Measurements from ENCODE around the gene CHCHD2.
"Not testable (repeated sequence)": the region's sequence is repeated elsewhere in the genome, so short reads cannot be mapped to it uniquely, and the experiment has no call there.

Gene CHCHD2, protein sequence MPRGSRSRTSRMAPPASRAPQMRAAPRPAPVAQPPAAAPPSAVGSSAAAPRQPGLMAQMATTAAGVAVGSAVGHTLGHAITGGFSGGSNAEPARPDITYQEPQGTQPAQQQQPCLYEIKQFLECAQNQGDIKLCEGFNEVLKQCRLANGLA

DNA sequence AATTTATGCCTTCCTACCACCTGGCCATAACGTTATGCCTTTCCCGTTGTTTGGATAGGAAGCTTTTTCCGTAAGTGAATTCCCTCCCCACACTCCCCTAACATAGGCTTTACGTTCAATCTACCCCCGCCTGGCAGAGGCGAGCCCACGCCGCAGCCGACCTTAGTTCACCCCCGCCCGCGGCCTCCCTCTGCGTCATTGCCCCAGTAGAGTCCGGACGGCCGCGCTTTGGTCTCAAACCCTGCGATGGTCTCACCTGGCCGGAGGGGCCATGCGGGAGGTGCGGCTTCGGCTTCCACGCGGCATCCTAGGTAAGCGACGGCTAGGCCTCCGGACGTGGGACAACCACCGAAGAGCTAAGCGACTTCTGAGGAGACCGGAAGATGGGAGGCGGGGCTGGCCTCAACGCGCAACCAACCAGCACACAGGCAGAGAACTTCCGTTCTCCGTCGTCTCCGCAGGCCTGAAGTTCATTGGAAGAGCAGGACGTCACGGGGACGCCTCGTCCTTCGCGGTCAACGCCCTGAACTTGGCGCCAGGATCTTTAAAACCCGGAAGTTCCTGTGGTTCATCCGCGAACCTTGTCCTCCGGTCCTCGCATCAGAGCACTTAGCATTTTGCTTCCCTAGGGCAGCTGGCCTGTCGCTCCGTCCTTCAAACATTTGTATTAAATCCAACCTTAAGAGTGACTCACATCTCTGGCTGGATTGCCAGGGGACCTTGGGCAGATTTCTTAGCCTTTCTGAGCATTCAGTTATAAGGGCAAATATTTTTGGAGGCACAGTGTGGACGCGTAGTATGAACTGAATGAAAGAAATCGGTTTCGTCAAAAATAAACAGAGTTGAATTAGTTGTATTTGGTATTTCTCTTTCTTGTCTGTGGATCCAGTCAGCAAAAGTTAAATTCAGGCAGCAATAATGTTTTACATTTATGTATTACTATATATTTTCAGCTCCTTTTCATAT lies at the start of gene CHCHD2:
CHCHD2 (minus strand) TSS at position 369 of the 966 bp plus-strand sequence; CDS start at position 306, 63 bp downstream.
- DNase-seq (ENCODE audit: low spot score), result peak; percentile 100

GRCh38 chr7:56131062-56131461 lies 24.8 kb upstream of the CHCHD2 start:
- DNase-seq (ENCODE audit: low spot score), result not testable (repeated sequence)

DNA sequence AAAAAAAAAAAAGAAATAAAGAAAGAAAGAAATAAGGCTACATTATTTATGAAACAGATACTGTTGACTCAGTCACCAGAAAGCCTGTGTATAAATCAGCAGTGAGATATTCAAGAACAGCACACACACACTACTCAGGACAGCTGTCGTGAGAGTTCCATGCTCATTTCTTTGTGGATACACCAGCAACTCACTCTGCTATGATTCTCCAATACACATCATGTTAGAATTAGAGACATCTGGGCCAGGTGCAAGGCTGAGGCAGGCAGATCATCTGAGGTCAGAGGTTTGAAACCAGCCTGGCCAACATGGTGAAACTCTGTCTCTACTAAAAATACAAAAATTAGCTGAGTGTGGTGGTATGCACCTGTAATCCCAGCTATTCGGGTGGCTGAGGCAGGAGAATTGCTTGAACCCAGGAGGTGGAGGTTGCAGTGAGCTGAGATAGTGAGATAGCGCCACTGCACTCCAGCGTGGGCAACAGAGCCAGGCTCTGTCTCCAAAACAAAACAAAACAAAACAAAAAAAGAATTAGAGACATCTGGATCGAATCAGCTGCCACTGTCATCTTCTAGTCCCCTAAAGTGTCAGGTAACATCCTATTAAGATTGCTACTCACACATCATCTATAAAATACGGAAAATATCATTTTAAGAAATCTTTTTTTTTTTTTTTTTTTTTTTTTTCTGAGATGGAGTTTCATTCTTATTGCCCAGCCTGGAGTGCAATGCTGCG lies 21.1 kb upstream of the CHCHD2 start:
- DNase-seq (ENCODE audit: low spot score), result no peak

DNA sequence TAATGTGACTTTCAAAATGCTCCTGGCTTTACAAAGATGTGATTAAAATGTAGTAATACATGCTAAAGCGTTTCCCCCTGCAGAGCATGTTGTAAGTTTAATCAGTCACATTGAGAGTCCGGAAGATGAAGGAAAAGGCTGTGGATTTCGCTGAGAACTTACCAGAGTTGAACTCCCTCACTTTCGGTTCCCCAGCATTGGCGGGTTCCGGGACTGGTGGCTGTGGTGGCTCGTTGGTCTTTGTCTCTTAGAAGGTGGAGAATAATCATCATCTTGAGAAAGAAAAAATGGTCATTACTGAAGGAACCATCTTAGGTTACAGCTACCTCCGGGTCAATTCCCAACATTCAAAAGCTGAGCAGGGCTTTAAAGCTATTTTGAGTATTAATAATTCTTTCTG lies 19.6 kb upstream of the CHCHD2 start:
- no peak for DNase-seq (ENCODE audit: low spot score)

DNA sequence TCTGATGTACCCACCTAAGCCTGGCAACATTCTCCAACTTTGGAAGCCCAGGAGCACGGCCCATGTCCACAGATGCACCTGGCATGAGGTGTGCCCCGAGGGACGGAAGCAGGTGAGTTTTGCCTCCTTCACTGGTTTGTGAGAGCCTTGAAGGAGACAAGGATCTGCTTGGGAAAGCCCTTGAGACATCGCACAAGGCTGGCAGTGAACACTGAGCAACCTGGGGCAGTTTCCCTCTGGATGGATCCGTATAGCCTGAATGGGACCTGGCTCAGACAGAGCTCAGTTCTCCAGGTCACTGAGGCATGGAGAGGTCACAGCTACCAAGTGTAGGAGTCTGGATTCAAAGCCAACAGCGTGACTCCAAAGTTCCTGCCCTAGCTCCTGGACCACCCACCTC lies 18.7 kb upstream of the CHCHD2 start:
- no peak for DNase-seq (ENCODE audit: low spot score)

GRCh38 chr7:56121440-56121839 lies 15.2 kb upstream of the CHCHD2 start:
- no peak for DNase-seq (ENCODE audit: low spot score)

DNA sequence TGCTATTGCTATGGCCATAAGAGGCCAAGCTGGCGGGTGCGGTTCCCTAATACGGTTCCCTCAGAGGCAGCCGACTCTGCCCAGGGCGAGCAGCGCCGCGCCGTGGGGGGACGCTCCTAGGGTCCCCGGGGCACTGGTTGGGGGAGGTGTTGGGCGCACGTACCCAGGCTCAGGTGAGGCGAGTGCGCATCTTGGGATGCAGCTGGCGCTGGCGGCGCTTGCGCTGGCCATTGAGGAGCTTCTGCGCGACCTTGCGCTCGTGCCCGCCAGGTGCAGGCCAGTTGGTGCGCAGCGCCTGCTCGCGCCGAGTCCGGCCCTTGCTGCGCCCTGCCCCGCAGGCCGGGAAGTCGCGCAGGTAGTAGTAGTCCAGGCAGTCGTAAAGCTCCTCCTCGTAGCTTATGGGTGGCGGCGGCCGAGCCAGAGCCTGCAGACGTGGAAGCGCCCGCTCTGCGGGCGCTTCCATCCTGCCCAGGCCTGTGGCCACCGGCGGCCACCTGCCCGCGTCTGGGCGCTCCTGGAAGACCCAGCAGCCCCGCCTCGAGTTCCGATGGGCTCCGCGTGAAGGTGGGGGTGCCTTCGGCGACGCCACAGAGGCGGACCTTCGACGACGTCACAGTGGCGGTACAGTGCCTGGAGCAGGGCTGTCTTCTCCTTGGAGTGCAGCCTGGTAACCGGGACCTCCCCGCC lies 9.7 kb upstream of the CHCHD2 start, which contains the start of gene NUPR2:
NUPR2 (minus strand) TSS at position 566 of the 687 bp plus-strand sequence; CDS start at position 463, 103 bp downstream.
- no peak for DNase-seq (ENCODE audit: low spot score)

DNA sequence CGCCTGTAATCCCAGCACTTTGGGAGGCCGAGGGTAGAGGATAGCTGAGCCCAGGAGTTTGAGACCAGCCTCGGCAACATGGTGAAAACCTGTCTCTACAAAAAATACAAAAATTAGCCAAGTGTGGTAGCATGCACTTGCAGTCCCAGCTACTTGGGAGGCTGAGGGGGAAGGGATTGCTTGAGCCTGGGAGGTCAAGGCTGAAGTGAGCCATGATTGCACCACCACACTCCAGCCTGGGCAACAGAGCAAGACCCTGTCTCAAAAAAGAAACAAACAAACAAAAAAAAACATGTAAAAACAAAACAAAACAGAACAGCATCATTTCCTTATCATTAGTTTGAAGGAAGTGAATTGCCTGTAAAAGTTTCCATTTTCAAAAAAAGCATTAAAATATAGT lies 6.0 kb upstream of the CHCHD2 start:
- not testable (repeated sequence) for DNase-seq (ENCODE audit: low spot score)

DNA sequence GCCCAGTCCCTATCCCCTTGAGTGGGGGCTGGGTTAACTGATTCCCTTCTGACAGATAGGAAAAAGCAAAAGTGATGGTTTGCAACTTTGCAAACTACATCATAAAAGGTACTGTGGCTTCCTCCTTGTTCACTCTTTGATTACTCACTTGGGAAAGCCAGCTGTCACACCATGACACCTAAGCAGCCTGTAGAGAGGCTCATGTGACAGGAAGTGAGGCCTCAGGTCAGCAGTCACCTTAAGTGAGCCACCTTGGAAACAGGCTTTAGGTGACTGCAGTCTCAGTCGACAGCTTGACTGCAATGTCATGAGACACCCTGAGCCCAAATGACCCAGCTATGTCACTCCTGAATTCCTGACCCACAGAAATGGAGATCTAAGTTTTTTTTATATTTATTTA lies 4.3 kb upstream of the CHCHD2 start:
- DNase-seq (ENCODE audit: low spot score), result no peak

DNA sequence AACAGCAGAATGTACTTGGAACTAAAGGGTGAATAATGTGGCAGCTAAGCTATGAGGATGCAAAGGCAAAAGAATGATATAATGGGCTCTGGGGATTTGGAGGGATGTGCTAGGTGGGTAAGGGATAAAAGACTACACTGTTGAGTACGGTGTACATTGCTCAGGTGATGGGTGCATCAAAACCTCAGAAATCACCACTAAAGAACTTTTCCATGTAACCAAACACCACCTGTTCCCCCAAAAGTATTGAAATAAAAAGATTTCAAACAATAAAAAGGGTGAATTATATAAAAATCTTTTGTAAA lies 1.6 kb upstream of the CHCHD2 start:
- no peak for DNase-seq (ENCODE audit: low spot score)

DNA sequence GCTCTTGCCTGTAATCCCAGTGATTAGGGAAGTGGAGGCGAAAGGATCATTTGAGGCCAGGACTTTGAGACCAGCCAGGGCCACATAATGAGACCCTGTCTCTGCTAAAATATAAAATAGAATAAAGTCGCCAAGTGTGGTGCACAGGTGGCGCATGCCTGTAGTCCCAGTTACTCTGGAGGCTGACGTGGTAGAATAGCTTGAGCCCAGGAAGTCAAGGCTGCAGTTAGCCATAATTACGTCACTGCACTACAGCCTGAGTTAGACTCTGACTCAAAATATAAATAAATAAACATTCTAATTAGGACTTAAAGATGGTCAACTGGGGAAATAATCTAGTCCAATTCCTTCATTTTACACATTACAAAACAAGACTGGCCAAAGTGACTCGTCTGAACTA lies 768 bp downstream of the CHCHD2 start:
- DNase-seq (ENCODE audit: low spot score), result no peak

DNA sequence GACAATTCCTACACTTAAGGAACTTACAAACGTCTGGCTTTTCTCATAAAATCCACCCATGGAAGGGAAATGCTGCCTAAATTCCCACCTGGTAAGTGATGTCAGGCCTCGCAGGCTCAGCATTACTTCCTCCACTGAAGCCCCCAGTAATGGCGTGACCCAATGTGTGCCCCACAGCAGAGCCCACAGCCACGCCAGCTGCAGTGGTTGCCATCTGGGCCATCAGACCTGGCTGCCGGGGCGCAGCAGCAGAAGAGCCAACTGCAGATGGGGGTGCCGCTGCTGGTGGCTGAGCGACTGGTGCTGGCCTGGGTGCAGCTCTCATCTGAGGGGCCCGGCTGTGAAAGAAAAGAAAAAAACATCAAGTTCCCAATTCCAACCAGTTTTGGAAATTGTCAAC lies 2.1 kb downstream of the CHCHD2 start:
- not testable (repeated sequence) for DNase-seq (ENCODE audit: low spot score)

DNA sequence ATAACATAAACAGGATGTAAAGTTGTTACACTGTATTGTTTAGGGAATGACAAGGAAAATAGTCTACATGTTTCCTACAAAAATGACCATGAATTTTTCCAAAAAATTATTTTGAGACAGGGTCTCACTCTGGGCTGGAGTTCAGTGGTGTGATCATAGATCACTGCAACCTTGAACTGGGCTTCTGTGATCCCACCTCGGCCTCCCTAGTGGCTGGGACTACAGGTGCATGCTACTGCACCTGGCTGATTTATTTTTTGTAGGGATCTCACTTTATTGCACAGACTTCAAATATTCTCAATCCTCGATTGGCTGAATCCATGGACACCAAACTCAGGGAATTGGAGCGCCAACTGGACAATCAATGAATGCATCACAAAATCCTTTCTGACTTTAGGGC lies 6.6 kb downstream of the CHCHD2 start:
- DNase-seq (ENCODE audit: low spot score), result no peak

DNA sequence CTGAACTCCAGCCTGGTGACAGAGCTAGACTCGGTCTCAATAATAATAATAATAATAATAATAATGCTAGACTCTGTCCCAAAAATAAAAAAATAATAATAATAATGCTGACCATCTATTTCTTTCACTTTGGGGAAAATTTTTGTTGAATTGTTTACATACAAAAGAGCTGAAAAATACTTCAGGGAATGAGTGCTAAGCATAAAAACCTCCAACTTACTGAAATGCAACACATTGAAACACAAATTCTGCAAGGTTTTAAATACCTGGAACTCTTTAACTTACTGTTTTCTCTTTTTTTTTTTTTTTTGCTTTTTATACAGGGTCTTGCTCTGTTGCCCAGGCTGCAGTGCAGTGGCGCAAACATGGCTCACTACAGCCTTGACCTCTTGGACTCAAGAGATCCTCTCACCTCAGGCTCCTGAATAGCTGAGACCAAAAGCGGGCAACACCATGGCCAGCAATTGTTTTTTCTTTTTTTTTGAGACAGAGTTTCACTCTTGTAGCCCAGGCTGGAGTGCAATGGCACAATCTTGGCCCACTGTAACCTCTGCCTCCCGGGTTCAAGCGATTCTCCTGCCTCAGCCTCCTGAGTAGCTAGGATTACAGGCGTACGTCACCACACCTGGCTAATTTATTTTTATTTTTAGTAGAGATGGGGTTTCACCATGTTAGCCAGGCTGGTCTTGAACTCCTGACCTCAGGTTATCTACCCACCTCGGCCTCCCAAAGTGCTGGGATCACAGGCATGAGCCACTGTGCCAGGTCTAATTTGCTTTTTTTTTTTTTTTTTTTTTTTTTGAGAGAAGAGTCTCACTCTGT lies 7.9 kb downstream of the CHCHD2 start:
- DNase-seq (ENCODE audit: low spot score), result not testable (repeated sequence)

GRCh38 chr7:56097700-56098099 lies 8.6 kb downstream of the CHCHD2 start:
- no peak for DNase-seq (ENCODE audit: low spot score)

GRCh38 chr7:56092789-56093531 lies 13.3 kb downstream of the CHCHD2 start, which contains the start of gene PHKG1:
Gene PHKG1, minus strand, starts transcription at chr7:56092952. Its CDS starts 4,011 bp downstream, at chr7:56088941.
- DNase-seq (ENCODE audit: low spot score), result peak; percentile 87

DNA sequence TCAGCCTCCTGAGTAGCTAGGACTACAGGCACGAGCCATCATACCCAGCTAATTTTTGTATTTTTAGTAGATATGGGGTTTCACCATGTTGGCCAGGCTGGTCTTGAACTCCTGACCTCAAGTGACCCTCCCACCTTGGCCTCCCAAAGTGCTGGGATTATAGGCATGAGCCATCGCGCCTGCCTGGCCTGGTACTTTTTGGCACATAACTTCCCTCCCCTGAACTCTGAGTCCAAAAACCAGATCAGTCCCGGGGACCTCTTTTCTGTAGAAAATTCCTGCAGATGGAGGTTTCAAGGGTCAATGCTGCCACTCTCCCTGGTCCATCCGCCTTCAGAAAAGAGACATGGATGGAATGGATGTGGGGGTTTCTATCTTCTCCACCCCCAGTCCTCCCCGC lies 13.9 kb downstream of the CHCHD2 start:
- not testable (repeated sequence) for DNase-seq (ENCODE audit: low spot score)

DNA sequence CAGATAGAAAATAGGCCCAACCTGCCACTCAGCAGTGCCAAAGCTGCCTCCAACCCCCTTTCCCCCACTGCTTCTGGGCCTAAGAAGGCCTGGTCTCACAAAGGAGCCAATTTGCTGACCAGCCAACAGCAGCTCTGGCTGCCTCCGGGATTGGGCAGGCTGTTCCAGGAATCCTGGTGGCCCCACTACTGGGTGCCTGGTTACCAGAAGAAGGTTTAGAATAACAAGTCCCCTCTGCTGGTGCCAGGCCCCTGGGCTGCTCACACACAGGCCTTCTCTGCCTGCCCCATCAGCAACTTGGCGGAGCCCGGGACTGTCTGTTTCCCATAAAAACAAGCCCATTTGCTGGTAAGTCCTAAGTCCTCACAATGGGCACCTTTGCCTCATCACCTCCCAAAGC lies 14.7 kb downstream of the CHCHD2 start:
- DNase-seq (ENCODE audit: low spot score), result peak; percentile 66

GRCh38 chr7:56087445-56087844 lies 18.8 kb downstream of the CHCHD2 start:
- no peak for DNase-seq (ENCODE audit: low spot score)

DNA sequence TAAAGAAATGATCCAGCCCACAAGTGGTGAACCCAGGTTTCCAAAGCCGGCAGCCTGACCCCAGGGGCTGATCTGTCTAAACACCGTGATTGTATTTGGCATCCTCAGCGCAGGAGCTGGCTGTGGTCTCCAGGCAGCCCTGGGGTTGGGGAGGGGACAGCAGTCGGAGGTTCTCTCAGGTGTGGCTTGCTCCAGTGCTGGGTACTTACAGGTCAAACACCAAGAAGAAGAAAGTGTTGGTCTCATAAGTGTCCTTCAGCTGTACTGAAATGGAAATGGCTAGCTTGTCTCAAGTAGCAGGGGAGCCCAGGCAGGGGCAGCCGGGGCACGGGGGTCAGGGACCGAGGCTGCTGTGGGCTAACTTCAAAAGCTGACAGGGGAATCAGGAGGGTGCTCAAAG lies 19.5 kb downstream of the CHCHD2 start:
- no peak for DNase-seq (ENCODE audit: low spot score)
